ENCODE measurements around the gene ACBD5.

GRCh38 chr10:27147701-27148100, 92.9 kb downstream of the ACBD5 start:
- TF ChIP-seq, protein P1, sequence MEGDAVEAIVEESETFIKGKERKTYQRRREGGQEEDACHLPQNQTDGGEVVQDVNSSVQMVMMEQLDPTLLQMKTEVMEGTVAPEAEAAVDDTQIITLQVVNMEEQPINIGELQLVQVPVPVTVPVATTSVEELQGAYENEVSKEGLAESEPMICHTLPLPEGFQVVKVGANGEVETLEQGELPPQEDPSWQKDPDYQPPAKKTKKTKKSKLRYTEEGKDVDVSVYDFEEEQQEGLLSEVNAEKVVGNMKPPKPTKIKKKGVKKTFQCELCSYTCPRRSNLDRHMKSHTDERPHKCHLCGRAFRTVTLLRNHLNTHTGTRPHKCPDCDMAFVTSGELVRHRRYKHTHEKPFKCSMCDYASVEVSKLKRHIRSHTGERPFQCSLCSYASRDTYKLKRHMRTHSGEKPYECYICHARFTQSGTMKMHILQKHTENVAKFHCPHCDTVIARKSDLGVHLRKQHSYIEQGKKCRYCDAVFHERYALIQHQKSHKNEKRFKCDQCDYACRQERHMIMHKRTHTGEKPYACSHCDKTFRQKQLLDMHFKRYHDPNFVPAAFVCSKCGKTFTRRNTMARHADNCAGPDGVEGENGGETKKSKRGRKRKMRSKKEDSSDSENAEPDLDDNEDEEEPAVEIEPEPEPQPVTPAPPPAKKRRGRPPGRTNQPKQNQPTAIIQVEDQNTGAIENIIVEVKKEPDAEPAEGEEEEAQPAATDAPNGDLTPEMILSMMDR (conservative IDR thresholded peaks at IDR 0.05; ENCODE audit: low read depth, low read length): no peak
- TF ChIP-seq EZH2 (IDR thresholded peaks at IDR 0.05; ENCODE audit: borderline replicate concordance, low read depth, low read length, poor library complexity, severe bottlenecking): no peak
